Activated CD4-positive, alpha-beta T cell treated with anti-CD3 and anti-CD28 coated beads, Interleukin-2, amount 10 ng/mL, durations not matched to agents 24 days and 14 days (primary cell): ENCODE results near the gene CACNG8. TPM values are rescaled to one million over a fixed set of nuclear protein-coding genes. Genes with fewer than 3 reads are reported as not detected.
"Not testable (repeated sequence)": the region's sequence is repeated elsewhere in the genome, so short reads cannot be mapped to it uniquely, and the experiment has no call there.

Experiments used
- DNase-seq: peaks from one replicate; pipeline ENCODE4 v3.0.0; 2022
- H3K27ac Mint-ChIP-seq: one replicate; pipeline ENCODE4 v1.8.0; 2022; ENCODE audit warnings: mild to moderate bottlenecking, mixed read lengths
- H3K27me3 Mint-ChIP-seq: one replicate; pipeline ENCODE4 v1.8.0; 2022; ENCODE audit warnings: mixed read lengths
- H3K36me3 Mint-ChIP-seq: one replicate; pipeline ENCODE4 v1.8.0; 2022; ENCODE audit warnings: low read depth, mild to moderate bottlenecking, mixed read lengths
- H3K4me1 Mint-ChIP-seq: one replicate; pipeline ENCODE4 v1.8.0; 2021; ENCODE audit warnings: mixed read lengths
- H3K4me3 Mint-ChIP-seq: one replicate; pipeline ENCODE4 v1.8.0; 2022; ENCODE audit warnings: mild to moderate bottlenecking, moderate library complexity, mixed read lengths
- H3K9me3 Mint-ChIP-seq: one replicate; pipeline ENCODE4 v1.8.0; 2021; ENCODE audit warnings: mixed read lengths
- intact Hi-C: fragments of 100-400 bp; cut with micrococcal nuclease; formaldehyde crosslinking; loops from one replicate; pipeline ENCODE4 v1.15.1; 2023
- total RNA-seq: library from RNA; stranded (reverse); gene quantifications from 2 replicates; pipeline ENCODE4 v1.2.3, GENCODE V29; 2022

Gene CACNG8
- total RNA-seq = not detected in 2 replicates

- no peak within 1 kb of the TSS for H3K27ac Mint-ChIP-seq
- H3K27me3 Mint-ChIP-seq = peaks cover 59% of the 10 kb centered on the region
- H3K4me1 Mint-ChIP-seq = peaks cover 5% of the 10 kb centered on the region
- H3K9me3 Mint-ChIP-seq = no peaks in the 10 kb centered on the region
- no peak within 1 kb of the TSS for H3K4me3 Mint-ChIP-seq
- intact Hi-C loops = no loop called here
- peaks cover 4% of the 10 kb centered on the region for H3K36me3 Mint-ChIP-seq
- DNase-seq = no peak
These were observed at the start of gene CACNG8 for GRCh38 chr19:53962887-53963431. CACNG8 (plus strand) TSS chr19:53962937.

- no peak overlapping the region for H3K4me3 Mint-ChIP-seq
- H3K36me3 Mint-ChIP-seq = no peaks in the 10 kb centered on the region
- no peaks in the 10 kb centered on the region for H3K9me3 Mint-ChIP-seq
- H3K27ac Mint-ChIP-seq = no peak overlapping the region
- intact Hi-C loops = no loop called here
- no peaks in the 10 kb centered on the region for H3K4me1 Mint-ChIP-seq
- H3K27me3 Mint-ChIP-seq = peaks cover 21% of the 10 kb centered on the region
- DNase-seq = no peak
These were observed 47.7 kb upstream of the CACNG8 start for GRCh38 chr19:53915000-53915399.

- H3K36me3 Mint-ChIP-seq = no peaks in the 10 kb centered on the region
- H3K4me3 Mint-ChIP-seq = no peak overlapping the region
- no peak for DNase-seq
- no peak overlapping the region for H3K27ac Mint-ChIP-seq
- H3K9me3 Mint-ChIP-seq = no peaks in the 10 kb centered on the region
- intact Hi-C loops = no loop called here
- no peaks in the 10 kb centered on the region for H3K4me1 Mint-ChIP-seq
- peaks cover 12% of the 10 kb centered on the region for H3K27me3 Mint-ChIP-seq
These were observed 46.7 kb upstream of the CACNG8 start for GRCh38 chr19:53916004-53916403.

- no peaks in the 10 kb centered on the region for H3K36me3 Mint-ChIP-seq
- no peaks in the 10 kb centered on the region for H3K9me3 Mint-ChIP-seq
- H3K27ac Mint-ChIP-seq = no peak overlapping the region
- H3K27me3 Mint-ChIP-seq = no peaks in the 10 kb centered on the region
- intact Hi-C loops = no loop called here
- no peak overlapping the region for H3K4me3 Mint-ChIP-seq
- H3K4me1 Mint-ChIP-seq = no peaks in the 10 kb centered on the region
- DNase-seq = no peak
These were observed 45.4 kb upstream of the CACNG8 start for GRCh38 chr19:53917356-53917755.

- intact Hi-C loops = no loop called here
- no peak overlapping the region for H3K27ac Mint-ChIP-seq
These were observed 35.0 kb upstream of the CACNG8 start for GRCh38 chr19:53927739-53928138.

GRCh38 chr19:53936029-53936428 lies 26.7 kb upstream of the CACNG8 start:
- no peak for DNase-seq
- no peaks in the 10 kb centered on the region for H3K4me1 Mint-ChIP-seq
- intact Hi-C loops = no loop called here
- no peaks in the 10 kb centered on the region for H3K36me3 Mint-ChIP-seq
- no peak overlapping the region for H3K4me3 Mint-ChIP-seq
- H3K27ac Mint-ChIP-seq = no peak overlapping the region
- peaks cover under 1% of the 10 kb centered on the region for H3K27me3 Mint-ChIP-seq
- H3K9me3 Mint-ChIP-seq = no peaks in the 10 kb centered on the region

More at GRCh38 chr19:53927739-53928138, 35.0 kb upstream of the CACNG8 start:
- no peaks in the 10 kb centered on the region for H3K36me3 Mint-ChIP-seq
- no peaks in the 10 kb centered on the region for H3K4me1 Mint-ChIP-seq
- H3K27me3 Mint-ChIP-seq = no peaks in the 10 kb centered on the region
- peaks cover 8% of the 10 kb centered on the region for H3K9me3 Mint-ChIP-seq
- DNase-seq = peak; percentile 81
- H3K4me3 Mint-ChIP-seq = no peak overlapping the region

- Mint-ChIP-seq H3K9me3 (no peaks in the 10 kb centered on the region), H3K27me3 (peaks cover 25% of the 10 kb centered on the region), H3K4me3 (no peak overlapping the region), H3K4me1 (peaks cover 1% of the 10 kb centered on the region), H3K36me3 (no peaks in the 10 kb centered on the region), H3K27ac (no peak overlapping the region)
- intact Hi-C loops = no loop called here
- peak; percentile 63 for DNase-seq
These were observed 20.5 kb upstream of the CACNG8 start for GRCh38 chr19:53942001-53942786.

- DNase-seq = no peak
- Mint-ChIP-seq H3K4me3 (no peak overlapping the region), H3K36me3 (no peaks in the 10 kb centered on the region), H3K4me1 (peaks cover 1% of the 10 kb centered on the region), H3K9me3 (no peaks in the 10 kb centered on the region), H3K27me3 (peaks cover 25% of the 10 kb centered on the region), H3K27ac (no peak overlapping the region)
- intact Hi-C loops = no loop called here
These were observed 18.3 kb upstream of the CACNG8 start for GRCh38 chr19:53944416-53944815.

- no peak overlapping the region for H3K4me3 Mint-ChIP-seq
- peaks cover 1% of the 10 kb centered on the region for H3K4me1 Mint-ChIP-seq
- DNase-seq = no peak
These were observed 17.8 kb upstream of the CACNG8 start for GRCh38 chr19:53944933-53945332.

GRCh38 chr19:53945441-53945840 lies 17.3 kb upstream of the CACNG8 start:
- no peak for DNase-seq
- Mint-ChIP-seq H3K36me3 (no peaks in the 10 kb centered on the region), H3K27me3 (peaks cover 25% of the 10 kb centered on the region), H3K4me1 (peaks cover 1% of the 10 kb centered on the region), H3K9me3 (no peaks in the 10 kb centered on the region), H3K4me3 (no peak overlapping the region), H3K27ac (no peak overlapping the region)
- intact Hi-C loops = no loop called here

More at GRCh38 chr19:53944933-53945332, 17.8 kb upstream of the CACNG8 start:
- Mint-ChIP-seq H3K9me3 (no peaks in the 10 kb centered on the region), H3K27me3 (peaks cover 25% of the 10 kb centered on the region), H3K27ac (no peak overlapping the region), H3K36me3 (no peaks in the 10 kb centered on the region)
- intact Hi-C loops = no loop called here

GRCh38 chr19:53945998-53946397 lies 16.7 kb upstream of the CACNG8 start:
- H3K27ac Mint-ChIP-seq = no peak overlapping the region
- intact Hi-C loops = no loop called here

GRCh38 chr19:53947624-53948023 lies 15.1 kb upstream of the CACNG8 start:
- peaks cover 14% of the 10 kb centered on the region for H3K27me3 Mint-ChIP-seq
- intact Hi-C loops = no loop called here
- H3K36me3 Mint-ChIP-seq = no peaks in the 10 kb centered on the region
- peaks cover 1% of the 10 kb centered on the region for H3K4me1 Mint-ChIP-seq
- no peaks in the 10 kb centered on the region for H3K9me3 Mint-ChIP-seq
- H3K4me3 Mint-ChIP-seq = no peak overlapping the region
- no peak for DNase-seq
- H3K27ac Mint-ChIP-seq = no peak overlapping the region

More at GRCh38 chr19:53945998-53946397, 16.7 kb upstream of the CACNG8 start:
- H3K9me3 Mint-ChIP-seq = no peaks in the 10 kb centered on the region
- H3K4me1 Mint-ChIP-seq = peaks cover 1% of the 10 kb centered on the region
- peaks cover 25% of the 10 kb centered on the region for H3K27me3 Mint-ChIP-seq
- no peak for DNase-seq
- H3K4me3 Mint-ChIP-seq = no peak overlapping the region
- no peaks in the 10 kb centered on the region for H3K36me3 Mint-ChIP-seq

GRCh38 chr19:53948611-53949010 lies 14.1 kb upstream of the CACNG8 start:
- intact Hi-C loops = not testable (repeated sequence)

GRCh38 chr19:53951436-53951835 lies 11.3 kb upstream of the CACNG8 start:
- DNase-seq = no peak
- Mint-ChIP-seq H3K9me3 (no peaks in the 10 kb centered on the region), H3K4me1 (no peaks in the 10 kb centered on the region), H3K36me3 (no peaks in the 10 kb centered on the region), H3K4me3 (no peak overlapping the region), H3K27me3 (peaks cover 4% of the 10 kb centered on the region), H3K27ac (no peak overlapping the region)
- intact Hi-C loops = no loop called here

More at GRCh38 chr19:53948611-53949010, 14.1 kb upstream of the CACNG8 start:
- not testable (repeated sequence) for H3K4me1 Mint-ChIP-seq, H3K4me3 Mint-ChIP-seq, H3K9me3 Mint-ChIP-seq, H3K27ac Mint-ChIP-seq, DNase-seq, H3K27me3 Mint-ChIP-seq, H3K36me3 Mint-ChIP-seq
